Stimulated activated CD8-positive, alpha-beta memory T cell treated with anti-CD3 and anti-CD28 coated beads, Interleukin-4, amount 100 ng/mL, for 4 hours (primary cell): Measurements from ENCODE around the gene EHD4.

Experiments
- DNase-seq, 2 donors: peaks; one replicate each; pipeline ENCODE4 v3.0.0-alpha.2; 2020; ENCODE audit warnings: low read depth in 2 of 2, low spot score in 1 of 2

EHD4 gene

DNA sequence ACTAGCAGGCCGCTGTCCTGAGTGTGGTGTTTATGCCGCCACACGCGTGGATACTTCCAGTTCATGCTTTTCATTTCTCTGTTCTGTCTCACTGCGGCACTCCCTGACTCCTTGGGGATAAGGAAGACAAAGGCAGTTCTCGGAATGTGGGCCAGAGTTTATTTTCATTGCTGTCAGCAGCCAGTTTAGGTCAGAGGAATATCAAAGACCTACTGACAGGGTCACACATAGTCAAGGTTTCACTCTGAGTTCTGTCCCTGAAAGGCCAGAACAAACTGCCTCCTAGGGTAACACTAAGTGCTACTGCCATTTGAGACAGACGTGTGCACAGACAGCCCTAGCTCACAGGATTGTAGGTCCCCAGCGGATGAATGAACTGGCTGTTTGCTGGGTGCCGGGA lies 51.2 kb downstream of the EHD4 start:
- DNase-seq: no peak

- DNase-seq: no peak
These were observed 52.3 kb downstream of the EHD4 start for GRCh38 chr15:41919954-41920538.

DNA sequence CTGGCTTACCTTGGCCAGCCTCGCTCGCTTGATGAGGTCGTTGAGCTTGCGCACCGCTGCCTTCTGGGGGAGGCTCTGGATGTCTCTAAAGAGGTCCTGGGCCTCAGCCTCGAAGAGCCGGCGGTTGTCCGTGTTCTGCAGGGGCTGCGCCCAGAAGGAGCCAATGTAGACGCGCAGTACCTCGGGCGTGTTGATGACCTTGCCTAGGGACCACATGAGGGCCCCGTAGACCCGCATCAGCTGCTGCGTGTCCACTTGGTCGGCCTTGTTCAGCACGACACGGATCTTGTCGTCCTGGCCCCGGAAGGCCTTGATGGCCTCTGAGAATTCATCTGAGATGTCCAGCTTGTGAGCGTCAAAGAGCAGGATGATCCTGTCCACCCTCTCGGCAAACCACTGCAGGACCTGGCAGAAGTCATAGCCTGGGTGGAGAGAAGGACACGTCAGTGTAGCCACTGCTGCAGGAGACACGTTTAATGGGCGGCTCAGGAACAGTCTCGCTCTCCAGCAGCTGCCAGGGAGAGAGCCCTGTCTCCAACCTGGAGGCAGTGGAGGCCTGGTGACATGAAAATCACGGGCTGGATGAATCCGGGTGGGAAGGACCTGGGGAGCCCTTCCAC lies 53.0 kb downstream of the EHD4 start:
- no peak for DNase-seq

DNA sequence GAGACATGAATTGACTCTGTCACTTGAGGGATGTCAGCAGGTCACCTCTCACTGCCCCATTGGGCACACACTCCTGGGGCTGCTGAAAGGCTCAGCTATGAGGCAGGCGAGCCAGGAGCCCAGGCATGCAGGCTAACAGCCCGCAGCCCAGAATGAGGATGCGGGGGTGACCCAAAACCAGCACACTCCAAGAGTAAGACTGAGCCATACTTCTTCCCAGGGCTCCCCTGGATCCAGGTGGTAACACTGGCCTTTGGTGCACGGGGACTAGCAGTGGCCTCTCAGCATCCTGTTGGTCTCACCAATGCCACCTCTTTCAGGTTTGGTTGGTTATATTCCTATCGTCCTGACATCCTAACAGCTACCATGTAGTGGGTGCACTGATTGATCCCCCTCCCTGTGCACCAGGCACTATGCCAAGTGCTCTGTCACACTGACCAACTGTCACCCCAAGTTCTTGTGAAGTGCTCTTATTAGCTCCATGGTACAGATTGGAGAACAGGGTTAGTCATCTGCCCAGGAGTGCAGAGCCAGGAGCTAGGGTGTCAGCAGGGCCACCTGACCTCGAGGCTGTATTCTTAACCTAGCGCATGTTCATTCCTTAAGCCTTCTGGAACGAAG lies 53.7 kb downstream of the EHD4 start:
- no peak for DNase-seq

GRCh38 chr15:41917767-41918430 lies 54.5 kb downstream of the EHD4 start:
- no peak for DNase-seq

DNA sequence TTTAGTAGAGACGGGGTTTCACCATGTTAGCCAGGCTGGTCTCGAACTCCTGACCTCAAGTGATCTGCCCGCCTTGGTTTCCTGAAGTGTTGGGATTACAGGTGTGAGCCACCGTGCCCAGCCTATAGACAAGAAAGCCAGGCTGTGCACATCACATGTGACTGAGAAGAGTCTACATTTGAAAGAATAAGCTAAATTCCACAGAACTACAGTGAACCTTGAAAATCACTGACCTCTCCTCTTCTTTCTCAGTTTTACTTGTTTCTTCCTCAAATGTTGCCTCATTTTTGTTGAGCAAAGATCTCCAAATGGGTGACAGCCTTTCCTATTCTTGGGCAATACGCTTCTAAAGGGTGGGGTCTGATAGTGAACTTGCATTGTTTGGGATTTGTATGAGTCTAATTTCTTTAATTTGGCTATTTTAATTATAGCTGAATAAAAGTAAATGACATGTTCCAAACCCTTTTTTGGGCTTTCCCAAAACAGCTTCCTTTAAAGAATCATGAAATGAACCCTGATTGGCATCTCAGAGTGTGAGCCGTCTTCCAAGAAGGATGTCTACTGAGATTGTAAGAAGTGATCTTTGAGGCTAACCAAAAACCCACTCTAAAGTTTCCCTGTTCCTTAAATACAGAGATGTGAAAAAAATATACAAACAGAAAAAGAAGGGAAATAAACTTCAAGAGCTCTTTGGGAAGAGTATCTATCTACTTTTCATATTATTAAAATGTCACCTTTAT lies 56.9 kb downstream of the EHD4 start:
- no peak for DNase-seq

- DNase-seq: no peak
These were observed 57.9 kb downstream of the EHD4 start for GRCh38 chr15:41914411-41914810.

DNA sequence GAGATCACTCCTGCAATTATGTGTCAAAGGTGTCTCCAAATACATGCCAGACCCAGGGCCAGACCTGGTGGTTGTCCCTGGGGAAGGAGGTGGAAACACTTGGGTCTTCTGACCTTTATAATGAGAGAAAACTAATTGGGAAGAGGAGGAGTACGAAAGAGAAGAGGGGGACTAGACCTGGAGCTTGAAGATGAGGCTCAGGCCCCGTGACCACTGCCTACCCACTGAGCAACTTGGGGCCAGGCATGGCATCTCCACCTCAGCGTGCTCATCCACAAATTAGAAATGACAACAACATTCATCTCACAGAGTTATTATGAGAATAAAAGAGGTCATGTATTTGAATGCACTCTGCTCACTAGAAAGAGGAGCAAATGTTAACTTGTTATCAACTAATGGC lies 59.1 kb downstream of the EHD4 start:
- no peak for DNase-seq

DNA sequence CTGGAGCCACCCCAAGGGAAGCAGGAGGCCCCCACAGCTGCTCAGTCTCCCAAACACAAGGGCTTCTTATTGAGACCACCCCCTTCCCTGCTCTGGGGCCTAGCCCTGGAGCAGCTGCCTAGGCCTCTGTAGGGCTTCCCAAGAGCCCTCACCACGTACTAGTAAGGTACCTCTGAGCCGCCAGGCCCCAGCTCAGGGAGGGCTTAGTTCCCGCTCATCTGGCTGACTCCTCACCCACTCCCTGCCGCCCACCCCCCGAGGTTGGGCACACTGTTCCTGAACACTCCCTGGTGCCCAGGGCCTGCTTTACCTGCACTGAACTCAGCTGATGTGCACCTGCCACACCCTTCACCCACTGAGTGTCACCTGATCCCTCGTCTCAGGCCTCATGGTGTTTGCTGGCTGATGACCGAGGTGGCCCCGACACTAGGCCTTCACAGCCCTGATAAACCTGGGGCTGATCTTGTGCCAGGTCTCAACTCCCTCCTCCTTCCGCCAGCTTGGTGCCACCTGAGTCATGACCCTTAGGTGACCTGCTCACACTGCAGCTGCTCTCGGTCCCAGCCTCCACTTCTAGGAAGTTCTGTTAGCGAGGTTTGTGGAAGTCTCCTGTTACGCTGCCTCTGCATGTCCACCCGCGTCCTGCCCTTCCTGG lies 60.5 kb downstream of the EHD4 start:
- no peak for DNase-seq

DNA sequence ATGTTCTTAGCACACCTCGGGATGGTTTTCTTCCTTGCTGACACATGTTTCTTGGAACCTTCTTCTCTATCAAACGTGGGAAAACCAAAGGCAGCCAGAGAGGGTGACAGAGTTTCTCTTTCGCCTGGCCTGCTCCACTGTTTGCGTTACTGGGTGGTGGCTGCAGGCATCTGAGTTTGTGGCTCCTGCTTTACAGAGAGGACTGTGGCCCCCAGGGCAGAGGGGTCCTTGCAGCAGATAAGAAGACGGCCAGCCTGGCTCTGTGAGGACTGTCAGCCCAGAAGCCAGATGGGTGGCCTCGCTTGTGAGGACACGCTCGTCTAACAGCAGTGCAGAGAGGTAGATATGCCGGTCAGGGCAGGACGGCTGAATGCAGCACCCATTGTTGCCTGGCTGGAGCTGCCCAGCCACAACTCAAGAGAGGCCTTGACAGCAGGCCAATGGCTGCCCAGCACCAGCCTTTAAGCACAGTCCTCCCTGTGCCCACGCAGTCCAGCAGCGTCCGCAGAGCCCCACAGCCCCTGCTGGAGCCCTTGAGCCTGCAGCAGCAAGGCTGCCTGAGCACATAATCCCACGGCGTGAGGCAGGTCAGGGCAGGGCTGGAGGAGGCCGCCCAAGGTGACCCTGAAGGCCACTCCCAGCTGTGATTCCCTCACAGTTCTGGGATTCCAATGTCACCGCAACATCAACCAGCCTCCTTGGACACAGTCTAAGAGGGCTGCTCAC lies 63.5 kb downstream of the EHD4 start:
- DNase-seq: no peak

DNA sequence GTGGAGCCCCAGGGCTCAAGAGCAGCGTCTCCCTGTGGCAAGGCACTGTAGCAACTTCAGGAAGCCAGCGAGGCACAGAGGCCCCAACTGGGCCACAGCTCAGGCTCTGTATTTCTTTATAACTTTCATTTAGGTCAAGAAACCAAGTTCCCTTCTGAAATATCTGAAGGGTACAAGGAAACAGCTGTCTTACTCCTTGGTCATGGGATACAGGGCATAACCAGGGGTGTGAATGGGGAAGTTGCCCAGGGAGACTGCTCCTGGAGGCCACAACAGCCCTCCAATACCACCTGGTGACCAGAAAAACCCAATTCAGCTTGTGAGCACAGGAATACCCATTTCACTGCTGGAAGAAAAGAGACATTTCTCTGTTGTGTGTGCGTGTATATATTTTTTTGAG lies 65.2 kb downstream of the EHD4 start:
- no peak for DNase-seq

GRCh38 chr15:41906608-41907007 lies 65.7 kb downstream of the EHD4 start:
- DNase-seq: no peak

- DNase-seq: no peak
These were observed 67.1 kb downstream of the EHD4 start for GRCh38 chr15:41905036-41905793.

DNA sequence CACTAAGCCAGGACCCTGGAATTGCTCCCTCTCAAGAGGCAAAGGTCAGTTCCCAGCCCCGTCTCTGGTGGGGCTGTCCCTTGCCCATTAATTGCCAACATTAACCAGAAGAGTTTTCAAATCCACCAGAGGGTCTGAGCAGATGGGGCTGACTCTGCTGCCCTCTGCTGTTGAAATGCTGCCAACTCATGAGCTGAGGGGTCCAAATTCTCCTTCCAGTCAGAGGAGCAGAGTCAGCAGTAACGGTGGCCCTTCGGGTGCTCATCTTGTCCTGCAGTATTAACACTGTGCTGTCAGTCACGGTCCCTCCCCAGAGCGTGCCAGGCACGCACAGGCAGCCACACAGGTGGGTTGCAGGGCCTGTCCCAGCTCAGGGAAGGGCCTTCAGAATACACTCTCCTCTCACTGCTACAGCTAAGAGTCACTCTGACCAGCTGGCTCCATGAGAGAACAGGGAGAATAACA lies 67.8 kb downstream of the EHD4 start:
- peak; percentile 31 to 55 for DNase-seq

GRCh38 chr15:41903782-41904181 lies 68.6 kb downstream of the EHD4 start:
- DNase-seq: no peak

- DNase-seq: no peak
These were observed 70.9 kb downstream of the EHD4 start for GRCh38 chr15:41901431-41901830.

DNA sequence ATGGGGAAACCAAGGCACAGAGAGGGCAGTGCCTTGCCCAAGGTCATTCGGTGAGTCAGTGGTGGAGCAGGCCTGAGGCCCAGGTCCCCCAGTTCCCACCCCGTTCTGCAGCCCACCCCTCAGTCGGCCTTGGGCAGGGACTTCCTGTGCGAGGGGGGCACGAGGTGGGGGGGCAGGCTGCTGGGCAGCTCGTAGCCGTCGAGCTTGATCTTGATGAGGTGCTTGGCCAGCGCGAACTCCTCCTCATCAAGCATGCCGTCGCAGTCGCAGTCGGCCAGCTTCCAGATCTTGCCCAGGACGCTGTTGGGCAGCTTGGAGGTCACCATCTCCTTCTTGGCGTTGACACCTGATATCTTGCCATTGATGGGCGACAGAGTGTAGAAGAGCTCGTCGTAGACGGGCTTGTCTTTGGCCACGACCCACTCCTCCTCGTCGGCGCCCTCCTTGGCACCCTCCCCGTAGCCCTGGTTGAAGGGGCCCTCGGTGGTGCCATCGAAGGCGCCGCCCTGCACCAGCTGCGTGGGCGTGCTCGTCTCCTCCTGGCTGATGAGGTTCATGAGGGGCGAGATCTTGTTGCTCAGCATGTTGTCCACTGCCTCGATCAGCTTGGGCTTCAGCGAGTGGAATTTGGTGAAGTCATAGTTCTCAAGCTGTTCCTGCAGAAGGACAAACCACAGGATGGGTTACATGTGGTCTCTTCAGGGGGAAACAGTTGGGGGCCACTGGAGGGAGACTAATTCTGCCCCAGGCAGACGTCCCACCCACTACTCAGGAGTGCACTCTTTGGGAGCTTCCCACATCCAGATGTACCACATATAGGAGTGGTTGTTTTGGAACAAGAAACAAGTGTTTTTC lies 71.6 kb downstream of the EHD4 start:
- no peak for DNase-seq

- no peak for DNase-seq
These were observed 72.4 kb downstream of the EHD4 start for GRCh38 chr15:41899854-41900442.
